H1 (cell line): ENCODE data around the gene SUSD1. TPM values are rescaled to one million over a fixed set of nuclear protein-coding genes. Genes with fewer than 3 reads are reported as not detected.

Experiments used
- CTCF ChIA-PET: fragments of 300-600 bp; sonication (Branson Sonifier 250); formaldehyde crosslinking; loops from one replicate; lab custom pipeline; 2021; ENCODE audit not compliant: partially characterized antibody; lab: Charles Lee
- POLR2A ChIA-PET: fragments of 300-600 bp; sonication (Branson Sonifier 250); formaldehyde crosslinking; loops from one replicate; lab custom pipeline; 2021; ENCODE audit warnings: inconsistent platforms; ENCODE audit not compliant: partially characterized antibody; lab: Charles Lee
- DNase-seq, 2 experiments: peaks; one replicate each; pipeline versions ENCODE4 v3.0.0 to v3.0.0-alpha.2; 2010 to 2022; ENCODE audit warnings: low spot score in 2 of 2, low read depth in 1 of 2, mixed read lengths in 1 of 2
- FAIRE-seq: peaks from 2 replicates; lab custom pipeline; 2011; peaks lifted over from hg19 to GRCh38; lab: Jason Lieb, UNC
- H2AFZ ChIP-seq: 2 replicates; pipeline ENCODE4 v1.8.1; 2012; ENCODE audit warnings: low read length, inconsistent platforms
- H2AK5ac ChIP-seq: 2 replicates; pipeline ENCODE4 v1.6.1; 2013; ENCODE audit warnings: low read depth, low read length
- H2BK120ac ChIP-seq: replicated peaks from 2 replicates; pipeline ENCODE3; 2013; ENCODE audit warnings: low read depth, low read length, inconsistent platforms
- H2BK12ac ChIP-seq: 2 replicates; pipeline ENCODE4 v1.6.1; 2013; ENCODE audit warnings: low read depth, low read length
- H2BK15ac ChIP-seq: 2 replicates; pipeline ENCODE4 v1.6.1; 2013; ENCODE audit warnings: low read length
- H2BK20ac ChIP-seq: 2 replicates; pipeline ENCODE4 v1.6.1; 2013; ENCODE audit warnings: low read length
- H2BK5ac ChIP-seq: 2 replicates; pipeline ENCODE4 v1.6.1; 2013; ENCODE audit warnings: low read depth, low read length
- H3K14ac ChIP-seq: 2 replicates; pipeline ENCODE4 v1.6.1; 2013; ENCODE audit warnings: inconsistent platforms; ENCODE audit not compliant: insufficient read length
- H3K18ac ChIP-seq: 2 replicates; pipeline ENCODE4 v1.6.1; 2013; ENCODE audit warnings: low read length; ENCODE audit errors: extremely low read depth
- H3K23ac ChIP-seq: 2 replicates; pipeline ENCODE4 v1.6.1; 2013; ENCODE audit warnings: inconsistent platforms; ENCODE audit not compliant: insufficient read length
- H3K23me2 ChIP-seq: 2 replicates; pipeline ENCODE4 v1.6.1; 2013; ENCODE audit warnings: low read depth, low read length
- H3K27ac ChIP-seq: 2 replicates; pipeline ENCODE4 v1.6.1; 2011; ENCODE audit warnings: low read depth, low read length, inconsistent platforms
- H3K27me3 ChIP-seq, 4 experiments: replicated peaks in 1 of 4; 1 replicate in 1 of 4; 2 replicates in 3 of 4; pipeline versions ENCODE4 v1.6.1 to v1.8.1; 2011 to 2013; ENCODE audit warnings: low read length in 3 of 4, mild to moderate bottlenecking in 3 of 4, inconsistent platforms in 2 of 4, mixed read lengths in 2 of 4, moderate library complexity in 1 of 4; ENCODE audit not compliant: control insufficient read depth in 3 of 4, insufficient read depth in 3 of 4; ENCODE audit errors: extremely low read depth in 1 of 4
- H3K36me3 ChIP-seq, 4 experiments: 2 replicates each; pipeline versions ENCODE4 v1.6.1 to v1.8.1; 2011 to 2013; ENCODE audit warnings: mild to moderate bottlenecking in 4 of 4, low read length in 3 of 4, moderate library complexity in 2 of 4, control low read depth in 1 of 4, inconsistent platforms in 1 of 4; ENCODE audit not compliant: insufficient read depth in 4 of 4, control insufficient read depth in 2 of 4
- H3K4ac ChIP-seq: replicated peaks from 2 replicates; pipeline ENCODE3; 2013; ENCODE audit warnings: low read length, low read depth, mixed read lengths, inconsistent platforms; ENCODE audit not compliant: insufficient read length
- H3K4me1 ChIP-seq, 4 experiments: replicated peaks in 1 of 4; 1 replicate in 1 of 4; 2 replicates in 3 of 4; pipeline versions ENCODE4 v1.6.1 to v1.8.1; 2011 to 2013; ENCODE audit warnings: low read length in 3 of 4, inconsistent platforms in 2 of 4, mixed read lengths in 1 of 4; ENCODE audit not compliant: insufficient read depth in 4 of 4, control insufficient read depth in 3 of 4
- H3K4me2 ChIP-seq, 2 experiments: 2 replicates each; pipeline versions ENCODE4 v1.6.1 to v1.8.1; 2011 to 2013; ENCODE audit warnings: low read depth in 2 of 2, low read length in 2 of 2, control low read depth in 1 of 2, inconsistent platforms in 1 of 2, mild to moderate bottlenecking in 1 of 2; ENCODE audit not compliant: insufficient read depth in 1 of 2
- H3K4me3 ChIP-seq, 4 experiments: fragments of 200-600, 300-600 bp in 1 of 4; sonication (generic), shearing (Covaris generic), sonication (Bioruptor Twin) in 1 of 4; 2 replicates each; pipeline versions ENCODE4 v1.5.1 to v1.8.1; 2011 to 2016; ENCODE audit warnings: low read length in 4 of 4, low read depth in 3 of 4, control low read depth in 2 of 4, inconsistent platforms in 2 of 4, mild to moderate bottlenecking in 2 of 4, mixed read lengths in 1 of 4, moderate library complexity in 1 of 4; ENCODE audit not compliant: insufficient read depth in 2 of 4; ENCODE audit errors: extremely low read depth in 1 of 4
- H3K56ac ChIP-seq: replicated peaks from 2 replicates; pipeline ENCODE3; 2013; ENCODE audit warnings: low read depth, mild to moderate bottlenecking, mixed read lengths, low read length, inconsistent platforms; ENCODE audit not compliant: insufficient read length
- H3K79me1 ChIP-seq: 2 replicates; pipeline ENCODE4 v1.6.1; 2013; ENCODE audit warnings: low read depth, low read length, control low read depth
- H3K79me2 ChIP-seq, 2 experiments: 2 replicates each; pipeline versions ENCODE4 v1.6.1 to v1.8.1; 2012 to 2013; ENCODE audit warnings: low read length in 2 of 2, mild to moderate bottlenecking in 2 of 2, inconsistent platforms in 1 of 2; ENCODE audit not compliant: insufficient read depth in 2 of 2, control insufficient read depth in 1 of 2
- H3K9ac ChIP-seq, 4 experiments: replicated peaks in 1 of 4; 1 replicate in 1 of 4; 2 replicates in 3 of 4; pipeline versions ENCODE4 v1.6.1 to v1.8.1; 2011 to 2013; ENCODE audit warnings: low read depth in 3 of 4, low read length in 3 of 4, control low read depth in 2 of 4, mild to moderate bottlenecking in 2 of 4, moderate library complexity in 2 of 4, inconsistent platforms in 1 of 4; ENCODE audit errors: extremely low read depth in 1 of 4
- H3K9me3 ChIP-seq, 2 experiments: 2 replicates each; pipeline versions ENCODE4 v1.6.1 to v1.8.1; 2012 to 2013; ENCODE audit warnings: mild to moderate bottlenecking in 2 of 2, moderate library complexity in 2 of 2, control low read depth in 1 of 2, inconsistent platforms in 1 of 2, low read depth in 1 of 2, low read length in 1 of 2, mixed read lengths in 1 of 2; ENCODE audit not compliant: insufficient read depth in 2 of 2
- H4K20me1 ChIP-seq, 2 experiments: replicated peaks in 1 of 2; 2 replicates each; pipeline versions ENCODE3 to v1.8.1; 2011 to 2013; ENCODE audit warnings: inconsistent platforms in 2 of 2, low read length in 2 of 2, mild to moderate bottlenecking in 1 of 2; ENCODE audit not compliant: insufficient read depth in 2 of 2, control insufficient read depth in 1 of 2
- H4K5ac ChIP-seq: 2 replicates; pipeline ENCODE4 v1.6.1; 2013; ENCODE audit warnings: low read length, low read depth, mixed read lengths, inconsistent platforms; ENCODE audit not compliant: insufficient read length
- H4K8ac ChIP-seq: 2 replicates; pipeline ENCODE4 v1.8.0; 2013; ENCODE audit warnings: mild to moderate bottlenecking, moderate library complexity, low read length, inconsistent platforms; ENCODE audit not compliant: insufficient read depth; ENCODE audit errors: extremely low read depth
- H4K91ac ChIP-seq: replicated peaks from 2 replicates; pipeline ENCODE3; 2013; ENCODE audit warnings: low read length, mixed read lengths, inconsistent platforms; ENCODE audit not compliant: insufficient read length
- POLR2A ChIP-seq, 2 experiments: IDR thresholded peaks; 1 replicate in 1 of 2; 2 replicates in 1 of 2; pipeline ENCODE4 v1.6.1; 2011; ENCODE audit warnings: low read depth in 2 of 2, low read length in 2 of 2, mild to moderate bottlenecking in 2 of 2; ENCODE audit errors: control extremely low read depth in 1 of 2
- USF2 ChIP-seq: IDR thresholded peaks from 2 replicates; pipeline ENCODE4 v1.6.1; 2011; ENCODE audit warnings: low read length, improper control_type of control experiment
- WGBS, 2 experiments: shearing (Covaris generic) in 1 of 2; methylation state at CpG; one replicate each; pipeline versions ENCODE4 v1.1.6 to v1.1.7; 2013 to 2015; ENCODE audit warnings: low lambda C conversion rate in 2 of 2, mixed read lengths in 2 of 2, inconsistent platforms in 1 of 2, low coverage in 1 of 2, missing lambda C conversion rate in 1 of 2; ENCODE audit not compliant: insufficient replicate concordance in 2 of 2, insufficient coverage in 1 of 2, insufficient read length in 1 of 2; ENCODE audit errors: extremely low coverage in 1 of 2, missing lambda C conversion rate in 1 of 2; 5-methylcytosine and 5-hydroxymethylcytosine counted together
- polyA plus RNA-seq, 7 experiments: library from polyadenylated mRNA; depleted of rRNA in 3 of 7; stranded (reverse) in 5 of 7; unstranded in 2 of 7; fragments of >200 nt in 5 of 7; fragments of 200-250 nt in 2 of 7; gene quantifications; 1 replicate in 5 of 7; 2 replicates in 1 of 7; 4 replicates in 1 of 7; pipeline versions ENCODE4 v1.2.1 to v1.2.3, GENCODE V29; 2011 to 2013; ENCODE audit warnings: missing spikeins in 2 of 7, mixed read lengths in 2 of 7
- total RNA-seq: library from RNA; stranded (reverse); fragmentation: NEBNext Ultra II Directional; extraction: Animal tissue kit (Norgen Biotek cat#: 25700); gene quantifications from 2 replicates; pipeline ENCODE4 v1.2.1, GENCODE V29; 2021

Gene SUSD1
- total and polyA plus RNA-seq, 2 of the 8 experiments (the other 6 are each of a cell fraction or from before 2014, with no cell fraction given) = 2.8 to 7.2 TPM

- H3K23ac ChIP-seq = no peak overlapping the region
- H4K91ac ChIP-seq = no peak overlapping the region
- H3K18ac ChIP-seq = no peak overlapping the region
- no peak overlapping the region for H2AK5ac ChIP-seq
- H3K79me2 ChIP-seq = no peaks in the 10 kb centered on the region
- H4K20me1 ChIP-seq = no peaks in the 10 kb centered on the region
- peaks cover 0 to 2% (median 0%) of the 10 kb centered on the region in 4 experiments; a peak in 1 of 7 replicates for H3K4me1 ChIP-seq
- H2AFZ ChIP-seq = no peak overlapping the region
- H2BK120ac ChIP-seq = no peak overlapping the region
- 0 out of 8 replicates have a peak, but pooled peaks cover 0 to 3% (median 0%) of the 10 kb centered on the region in 4 experiments for H3K36me3 ChIP-seq
- H4K5ac ChIP-seq = no peak overlapping the region
- H2BK15ac ChIP-seq = no peak overlapping the region
- H3K9me3 ChIP-seq = no peaks in the 10 kb centered on the region
- no peaks in the 10 kb centered on the region for H3K23me2 ChIP-seq
- H3K4me3 ChIP-seq = no peak overlapping the region
- no peak for DNase-seq
- no peak overlapping the region for H2BK20ac ChIP-seq
- CTCF ChIA-PET = no interaction called here
- no peak overlapping the region for H3K4me2 ChIP-seq
- POLR2A ChIA-PET = no interaction called here
- no peak overlapping the region for H3K9ac ChIP-seq
- peak overlapping the region; percentile 71; the same call in 1 of the 2 replicates for H2BK5ac ChIP-seq
- H3K56ac ChIP-seq = no peak overlapping the region
- no peak for TF ChIP-seq POLR2A (IDR thresholded peaks at IDR 0.05; ENCODE audit: control extremely low read depth in 1 of 2, low read depth in 2 of 2, low read length in 2 of 2)
- TF ChIP-seq USF2 = no peak
- H3K14ac ChIP-seq = no peak overlapping the region
- no peak overlapping the region for H3K4ac ChIP-seq
- H3K79me1 ChIP-seq = no peaks in the 10 kb centered on the region
- H3K27ac ChIP-seq = no peak overlapping the region
- no peak overlapping the region for H2BK12ac ChIP-seq
- no peaks in the 10 kb centered on the region for H3K27me3 ChIP-seq
- no peak for FAIRE-seq
- no peak overlapping the region for H4K8ac ChIP-seq
- 97% methylated on average over 2 of the region's 2 CpGs; no CpG with 5 or more reads in 1 of the 2 experiments for WGBS, 2 experiments
Observed at GRCh38 chr9:112144807-112145206, 30.3 kb downstream of the SUSD1 start.
